Retinal pigment epithelial cell (primary cell): ENCODE results near the gene TUBGCP6.

Source experiments
- DNase-seq: peaks from one replicate; pipeline ENCODE4 v3.0.0-alpha.2; 2010; ENCODE audit warnings: low read depth
- H3K4me3 ChIP-seq: 2 replicates; pipeline ENCODE4 v1.5.1; 2011; ENCODE audit warnings: mild to moderate bottlenecking, low read length, control low read depth, moderate library complexity
- TF ChIP-seq, protein P1 (sequence below): conservative IDR thresholded peaks from 2 replicates; pipeline ENCODE4 v1.5.1; 2011; ENCODE audit warnings: low read depth, low read length, control low read depth, inconsistent platforms

Gene TUBGCP6

DNA sequence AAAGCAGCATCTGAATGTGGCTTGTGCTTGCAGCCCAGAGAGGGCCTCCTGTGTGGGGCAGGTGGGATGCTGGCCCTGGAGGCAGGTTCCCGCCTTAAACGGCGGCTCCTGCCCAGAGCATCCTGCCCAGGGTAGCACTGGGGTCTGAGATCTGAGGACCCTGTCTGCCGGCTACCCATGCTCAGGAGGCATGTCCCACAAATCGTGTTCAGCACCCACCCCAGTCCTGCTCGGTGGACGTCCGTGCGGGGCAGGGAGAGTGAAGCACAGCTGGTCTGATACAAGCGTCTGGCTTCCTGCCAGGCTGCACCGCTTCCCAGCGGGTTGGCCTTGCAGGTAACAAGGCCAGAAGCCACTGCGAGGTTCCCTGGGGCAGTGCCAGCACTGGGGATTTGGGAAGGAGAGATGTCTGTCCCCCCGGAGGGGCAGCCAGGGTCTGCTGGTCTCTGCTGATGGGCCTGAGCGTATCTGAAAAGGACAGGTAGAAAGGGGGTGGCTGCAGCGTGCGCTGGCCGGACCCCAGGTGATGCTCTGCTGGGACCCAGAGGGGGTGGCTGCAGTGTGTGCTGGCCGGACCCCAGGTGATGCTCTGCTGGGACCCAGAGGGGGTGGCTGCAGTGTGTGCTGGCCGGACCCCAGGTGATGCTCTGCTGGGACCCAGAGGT, 55.5 kb downstream of the TUBGCP6 start:
- no peak overlapping the region for H3K4me3 ChIP-seq
- DNase-seq: no peak
- TF ChIP-seq, protein P1, sequence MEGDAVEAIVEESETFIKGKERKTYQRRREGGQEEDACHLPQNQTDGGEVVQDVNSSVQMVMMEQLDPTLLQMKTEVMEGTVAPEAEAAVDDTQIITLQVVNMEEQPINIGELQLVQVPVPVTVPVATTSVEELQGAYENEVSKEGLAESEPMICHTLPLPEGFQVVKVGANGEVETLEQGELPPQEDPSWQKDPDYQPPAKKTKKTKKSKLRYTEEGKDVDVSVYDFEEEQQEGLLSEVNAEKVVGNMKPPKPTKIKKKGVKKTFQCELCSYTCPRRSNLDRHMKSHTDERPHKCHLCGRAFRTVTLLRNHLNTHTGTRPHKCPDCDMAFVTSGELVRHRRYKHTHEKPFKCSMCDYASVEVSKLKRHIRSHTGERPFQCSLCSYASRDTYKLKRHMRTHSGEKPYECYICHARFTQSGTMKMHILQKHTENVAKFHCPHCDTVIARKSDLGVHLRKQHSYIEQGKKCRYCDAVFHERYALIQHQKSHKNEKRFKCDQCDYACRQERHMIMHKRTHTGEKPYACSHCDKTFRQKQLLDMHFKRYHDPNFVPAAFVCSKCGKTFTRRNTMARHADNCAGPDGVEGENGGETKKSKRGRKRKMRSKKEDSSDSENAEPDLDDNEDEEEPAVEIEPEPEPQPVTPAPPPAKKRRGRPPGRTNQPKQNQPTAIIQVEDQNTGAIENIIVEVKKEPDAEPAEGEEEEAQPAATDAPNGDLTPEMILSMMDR: no peak

DNA sequence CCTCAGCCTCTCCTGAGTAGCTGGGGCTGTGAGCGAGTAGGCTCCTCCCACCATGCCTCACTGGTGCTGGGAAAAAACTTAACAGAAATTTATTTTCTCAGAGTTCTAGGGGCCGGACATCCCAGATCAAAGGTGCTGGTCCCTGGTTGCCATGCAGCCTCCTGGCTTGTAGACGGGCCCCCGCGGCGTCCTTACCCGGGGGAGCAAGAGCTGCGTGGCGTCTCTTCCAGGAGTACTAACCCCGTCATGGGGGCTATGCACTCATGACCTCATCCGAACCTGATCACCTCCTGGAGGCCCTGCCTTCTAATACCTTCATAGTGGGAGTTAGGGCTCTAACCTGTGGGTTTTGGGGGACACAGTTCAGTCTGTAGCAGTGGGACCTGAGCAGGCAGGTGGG, 56.5 kb downstream of the TUBGCP6 start:
- TF ChIP-seq, protein P1: no peak
- no peak for DNase-seq
- no peak overlapping the region for H3K4me3 ChIP-seq

DNA sequence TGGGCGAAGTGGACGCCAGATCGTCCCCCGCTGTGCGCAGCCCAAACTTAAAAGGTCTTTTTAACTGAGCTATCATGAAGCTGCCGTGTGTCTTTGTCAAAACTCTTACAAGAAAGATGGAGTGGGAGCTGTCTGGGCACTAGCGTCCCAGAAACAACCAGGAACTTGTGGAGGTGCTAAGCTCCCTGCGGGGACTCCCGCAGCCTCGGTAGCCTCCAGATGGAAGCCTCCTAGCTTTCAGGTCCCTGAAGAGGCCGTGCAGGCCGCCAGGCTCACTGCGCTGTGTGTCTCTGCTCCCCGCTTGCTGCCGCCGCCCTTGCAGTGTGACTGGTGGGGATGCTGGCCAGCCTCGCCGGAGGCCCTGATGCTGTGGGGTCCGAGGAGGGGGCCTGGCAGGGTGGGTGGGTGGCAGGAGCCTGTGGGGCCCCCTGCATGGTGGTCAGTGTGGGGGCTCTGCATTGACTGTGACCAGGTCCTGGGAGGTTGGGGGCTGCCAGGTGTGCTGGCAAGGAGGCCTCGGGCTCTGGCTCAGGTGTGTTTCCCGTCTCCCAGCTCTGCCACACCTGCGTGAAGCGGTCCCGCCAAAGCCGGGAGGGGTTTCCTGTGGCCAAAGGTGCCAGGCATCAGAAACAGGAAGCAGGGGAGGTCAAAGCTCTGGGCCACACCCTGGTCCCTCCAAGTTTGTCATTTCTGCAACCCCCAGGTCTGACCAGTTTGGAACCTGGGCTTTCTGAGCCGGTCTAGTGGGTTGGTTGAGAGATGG, 57.9 kb downstream of the TUBGCP6 start:
- peak overlapping the region; percentile 66 for H3K4me3 ChIP-seq
- TF ChIP-seq, protein P1: no peak

DNA sequence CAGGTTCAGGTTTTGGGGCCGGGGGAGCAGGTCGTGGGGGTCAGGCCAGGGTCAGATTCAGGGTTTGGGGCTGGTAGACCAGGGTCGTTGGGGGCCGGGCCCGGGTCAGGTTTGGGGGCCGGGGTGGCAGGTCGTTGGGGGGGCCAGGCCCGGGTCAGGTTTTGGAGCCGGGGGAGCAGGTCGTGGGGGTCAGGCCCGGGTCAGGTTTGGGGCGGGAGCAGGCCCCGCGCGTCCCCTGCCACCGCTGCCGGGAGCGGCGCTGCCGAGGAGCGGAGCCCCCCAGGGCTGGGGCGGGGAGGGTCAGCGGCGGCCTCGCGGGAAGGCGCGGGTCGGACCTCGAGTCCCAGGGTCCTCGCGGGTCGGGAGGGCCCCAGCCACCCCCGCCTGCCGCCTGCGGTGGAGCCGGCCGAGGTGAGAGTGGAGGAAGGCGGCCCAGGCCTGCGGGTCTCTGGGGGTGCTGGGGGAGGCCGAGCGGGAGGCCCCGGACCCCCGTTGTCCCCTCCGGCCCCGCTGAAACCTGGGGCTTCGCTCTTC, 58.6 kb downstream of the TUBGCP6 start:
- peak overlapping the region; percentile 66 for H3K4me3 ChIP-seq
- no peak for DNase-seq
- TF ChIP-seq, protein P1: no peak

More for the DNA sequence above, 57.9 kb downstream of the TUBGCP6 start:
- DNase-seq: no peak

DNA sequence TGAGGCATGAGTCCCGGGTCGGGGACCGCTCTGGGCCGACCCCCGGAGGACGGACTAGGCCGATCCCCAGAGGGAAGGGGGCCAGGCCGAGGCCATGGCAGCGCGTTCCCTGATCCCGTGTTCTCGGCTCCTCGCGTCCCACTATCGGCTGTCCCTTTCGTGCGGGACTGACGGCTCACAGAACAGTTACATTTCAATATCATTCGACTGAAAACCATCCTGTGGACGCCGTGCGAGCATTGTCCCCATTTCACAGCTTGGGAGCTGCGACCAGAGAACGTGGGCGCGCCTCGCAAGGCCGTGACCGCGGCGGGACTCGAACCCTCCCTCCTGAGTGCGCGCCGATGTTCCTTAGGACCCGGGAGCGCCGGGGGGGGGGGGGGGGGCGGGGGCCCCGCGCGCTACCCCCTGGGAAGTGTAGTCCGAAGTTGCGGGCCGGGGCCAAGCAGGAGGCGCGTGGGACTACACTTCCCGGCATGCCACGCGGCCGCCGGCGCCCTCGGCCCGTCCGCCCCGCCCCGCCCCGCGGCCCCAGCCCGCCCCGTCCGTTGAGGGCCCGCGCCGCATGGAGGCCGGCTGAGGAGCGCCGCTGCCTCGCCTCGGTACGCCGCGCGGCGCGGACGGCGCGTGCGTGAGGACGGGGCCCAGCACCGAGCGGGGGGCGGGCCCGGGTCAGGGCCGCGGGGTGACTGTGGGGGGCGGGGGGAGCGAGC, 59.3 kb downstream of the TUBGCP6 start, which contains the start of gene TRABD:
TSS of gene TRABD (plus strand) at position 539 of the 713 bp plus-strand sequence. CDS start 7,148 bp downstream, outside the sequence.
- H3K4me3 ChIP-seq: peak within 1 kb of the TSS; percentile 66
- TF ChIP-seq, protein P1: no peak
- peak; percentile 52 for DNase-seq

DNA sequence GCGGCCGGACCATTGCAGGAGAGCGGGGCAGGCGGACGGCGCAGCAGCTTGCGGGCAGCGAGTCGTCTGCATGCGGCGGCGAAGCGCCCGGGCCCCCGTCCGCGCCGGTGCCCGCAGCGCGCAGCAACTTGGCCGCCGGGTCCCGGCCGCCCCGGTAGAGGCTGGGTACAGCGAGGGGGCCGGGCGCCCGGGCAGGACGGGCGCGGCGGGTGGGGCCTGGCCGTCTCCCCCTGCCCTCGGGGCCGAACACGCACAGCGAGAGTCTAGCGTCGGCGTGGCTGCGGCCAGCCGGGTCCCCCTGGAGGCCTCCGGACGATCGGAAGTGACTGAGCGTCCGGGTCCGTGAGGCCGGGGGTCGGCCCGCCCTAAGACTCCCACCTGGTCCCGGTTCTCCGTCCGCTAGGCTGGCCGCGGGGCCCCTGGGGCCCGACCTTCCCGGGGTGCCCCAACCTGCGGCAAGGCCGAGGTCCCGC, 59.9 kb downstream of the TUBGCP6 start:
- DNase-seq: no peak
- H3K4me3 ChIP-seq: peak overlapping the region; percentile 43
- TF ChIP-seq, protein P1: no peak
